MM.1S (cell line): ENCODE results near the gene TET2.

ENCODE experiments used
- CTCF ChIP-seq: fragments of 300-600 bp; sonication (generic); IDR thresholded peaks from 2 replicates; pipeline ENCODE4 v1.5.1; 2016; ENCODE audit warnings: antibody characterized with exemption, low read length, mixed read lengths
- EZH2 ChIP-seq: fragments of 300-600 bp; sonication (generic); optimal IDR thresholded peaks from 2 replicates; pipeline ENCODE3; 2017; ENCODE audit warnings: low read depth, mild to moderate bottlenecking, antibody characterized with exemption, low read length, mixed read lengths

GRCh38 chr4:105277702-105278101 lies 131.0 kb downstream of the TET2 start:
- no peak for TF ChIP-seq CTCF
- no peak for TF ChIP-seq EZH2
